Measurements from ENCODE around the gene KRT40.

KRT40 gene

DNA sequence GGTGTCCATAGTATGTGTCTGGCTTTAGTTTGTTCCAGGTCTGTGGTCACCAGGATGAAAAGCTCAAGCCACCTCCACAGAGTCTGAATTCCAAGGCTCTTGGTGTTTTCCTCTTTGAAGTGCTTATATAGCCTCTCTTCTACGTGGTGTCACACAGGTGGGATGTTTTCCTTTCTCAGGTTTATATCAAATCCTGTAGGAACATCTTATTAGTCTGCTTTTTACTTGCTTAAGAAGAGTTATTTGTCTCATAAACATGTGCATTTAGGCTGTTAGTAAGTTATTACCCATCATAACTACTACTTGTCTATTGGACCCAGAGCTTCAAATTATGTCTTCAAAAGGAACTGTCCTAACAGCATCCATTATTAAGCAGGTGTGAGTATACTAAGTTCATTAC, 17.3 kb downstream of the KRT40 start, which contains the start of gene KRT39:
Gene KRT39 (minus strand): TSS at position 101 of the 400 bp plus-strand sequence. CDS start 92 bp downstream, at position 9.
- H3K4me2 ChIP-seq (ENCODE audit: low read length), result no peak within 1 kb of the TSS
- no peak within 1 kb of the TSS for H4K5ac ChIP-seq (ENCODE audit: low read length)
- H3K18ac ChIP-seq (ENCODE audit: low read length), result no peak within 1 kb of the TSS
- H3K27ac ChIP-seq (ENCODE audit: low read depth, low read length), result no peak within 1 kb of the TSS
- H3K9ac ChIP-seq (ENCODE audit: low read length), result no peak within 1 kb of the TSS
- WGBS (ENCODE audit: extremely low coverage, insufficient coverage, low lambda C conversion rate), result no CpG with 5 or more reads among the region's 1 CpG
- no peaks in the 10 kb centered on the region for H3K79me2 ChIP-seq (ENCODE audit: control insufficient read depth, insufficient read depth, low read length)
- no peak within 1 kb of the TSS for H2BK120ac ChIP-seq (ENCODE audit: low read depth, low read length)
- no peak within 1 kb of the TSS for H3K4me3 ChIP-seq (ENCODE audit: low read length)
- no peaks in the 10 kb centered on the region for H3K36me3 ChIP-seq (ENCODE audit: control insufficient read depth, insufficient read depth, low read length)
- no peak within 1 kb of the TSS for H2BK5ac ChIP-seq (ENCODE audit: low read length)
- H3K56ac ChIP-seq (ENCODE audit: low read length), result no peak within 1 kb of the TSS
- no peak within 1 kb of the TSS for H3K4ac ChIP-seq (ENCODE audit: low read depth, low read length)
- no peak for DNase-seq
- no peaks in the 10 kb centered on the region for H3K27me3 ChIP-seq (ENCODE audit: insufficient read depth, low read length, poor library complexity)
- H3K23ac ChIP-seq (ENCODE audit: low read length), result no peak within 1 kb of the TSS
- H2BK15ac ChIP-seq (replicated peaks; ENCODE audit: low read depth), result no peak within 1 kb of the TSS
- H4K8ac ChIP-seq (ENCODE audit: low read depth, low read length), result no peak within 1 kb of the TSS
- H3K4me1 ChIP-seq (ENCODE audit: control insufficient read depth, low read depth, low read length), result no peaks in the 10 kb centered on the region
- H2AK5ac ChIP-seq (ENCODE audit: low read length), result no peak within 1 kb of the TSS
- no peaks in the 10 kb centered on the region for H3K79me1 ChIP-seq (ENCODE audit: low read length)

GRCh38 chr17:40963838-40964237, 20.3 kb downstream of the KRT40 start:
- no peak overlapping the region for H2BK15ac ChIP-seq (replicated peaks; ENCODE audit: low read depth)
- no peak overlapping the region for H3K9ac ChIP-seq (ENCODE audit: low read length)
- peak; percentile 16 for DNase-seq
- H3K79me1 ChIP-seq (ENCODE audit: low read length), result no peaks in the 10 kb centered on the region
- no peaks in the 10 kb centered on the region for H3K27me3 ChIP-seq (ENCODE audit: insufficient read depth, low read length, poor library complexity)
- no peak overlapping the region for H4K5ac ChIP-seq (ENCODE audit: low read length)
- H3K4me3 ChIP-seq (ENCODE audit: low read length), result no peak overlapping the region
- no peak overlapping the region for H3K4ac ChIP-seq (ENCODE audit: low read depth, low read length)
- H3K23ac ChIP-seq (ENCODE audit: low read length), result no peak overlapping the region
- no peak overlapping the region for H2AK5ac ChIP-seq (ENCODE audit: low read length)
- no peak overlapping the region for H3K18ac ChIP-seq (ENCODE audit: low read length)
- H3K36me3 ChIP-seq (ENCODE audit: control insufficient read depth, insufficient read depth, low read length), result no peaks in the 10 kb centered on the region
- no peak overlapping the region for H4K8ac ChIP-seq (ENCODE audit: low read depth, low read length)
- H3K79me2 ChIP-seq (ENCODE audit: control insufficient read depth, insufficient read depth, low read length), result no peaks in the 10 kb centered on the region
- no CpG with 5 or more reads among the region's 1 CpG for WGBS (ENCODE audit: extremely low coverage, insufficient coverage, low lambda C conversion rate)
- H3K56ac ChIP-seq (ENCODE audit: low read length), result no peak overlapping the region
- H2BK5ac ChIP-seq (ENCODE audit: low read length), result no peak overlapping the region
- no peaks in the 10 kb centered on the region for H3K4me1 ChIP-seq (ENCODE audit: control insufficient read depth, low read depth, low read length)
- no peak overlapping the region for H3K27ac ChIP-seq (ENCODE audit: low read depth, low read length)
- H2BK120ac ChIP-seq (ENCODE audit: low read depth, low read length), result no peak overlapping the region
- no peak overlapping the region for H3K4me2 ChIP-seq (ENCODE audit: low read length)

DNA sequence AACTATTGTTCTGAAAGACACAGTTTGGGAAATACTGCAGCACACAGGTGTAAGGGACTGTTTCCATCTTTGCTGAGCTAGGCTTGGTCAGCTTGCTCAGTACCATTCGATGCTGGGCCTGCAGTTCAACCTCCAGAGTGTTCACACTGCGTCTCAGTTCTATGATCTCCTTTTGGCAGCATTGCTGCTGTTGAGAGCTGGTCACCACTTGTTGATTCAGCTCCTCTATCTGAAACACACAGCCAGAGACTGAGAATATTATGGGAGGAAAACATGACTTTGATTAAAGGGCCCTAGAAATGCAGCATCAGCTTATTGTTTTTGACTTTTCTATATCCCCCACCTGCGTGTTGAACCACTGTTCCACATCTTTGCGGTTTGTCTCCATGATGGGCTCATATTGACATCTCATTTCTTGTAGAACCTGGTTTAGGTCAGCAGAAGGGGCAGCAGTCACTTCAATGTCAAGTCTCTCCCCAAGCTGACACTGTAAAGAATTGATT, 22.0 kb downstream of the KRT40 start:
- DNase-seq, result no peak
- no peak overlapping the region for H3K27ac ChIP-seq (ENCODE audit: low read depth, low read length)
- no CpG with 5 or more reads among the region's 4 CpGs for WGBS (ENCODE audit: extremely low coverage, insufficient coverage, low lambda C conversion rate)
- H3K4me2 ChIP-seq (ENCODE audit: low read length), result no peak overlapping the region
- H3K9ac ChIP-seq (ENCODE audit: low read length), result no peak overlapping the region
- H2BK5ac ChIP-seq (ENCODE audit: low read length), result no peak overlapping the region
- H3K36me3 ChIP-seq (ENCODE audit: control insufficient read depth, insufficient read depth, low read length), result no peaks in the 10 kb centered on the region
- H3K4me3 ChIP-seq (ENCODE audit: low read length), result no peak overlapping the region
- no peak overlapping the region for H2BK120ac ChIP-seq (ENCODE audit: low read depth, low read length)
- no peak overlapping the region for H4K5ac ChIP-seq (ENCODE audit: low read length)
- H3K4ac ChIP-seq (ENCODE audit: low read depth, low read length), result no peak overlapping the region
- no peaks in the 10 kb centered on the region for H3K79me2 ChIP-seq (ENCODE audit: control insufficient read depth, insufficient read depth, low read length)
- H3K18ac ChIP-seq (ENCODE audit: low read length), result no peak overlapping the region
- no peaks in the 10 kb centered on the region for H3K4me1 ChIP-seq (ENCODE audit: control insufficient read depth, low read depth, low read length)
- H3K23ac ChIP-seq (ENCODE audit: low read length), result no peak overlapping the region
- H3K27me3 ChIP-seq (ENCODE audit: insufficient read depth, low read length, poor library complexity), result no peaks in the 10 kb centered on the region
- no peak overlapping the region for H2BK15ac ChIP-seq (replicated peaks; ENCODE audit: low read depth)
- H2AK5ac ChIP-seq (ENCODE audit: low read length), result no peak overlapping the region
- no peak overlapping the region for H3K56ac ChIP-seq (ENCODE audit: low read length)
- no peak overlapping the region for H4K8ac ChIP-seq (ENCODE audit: low read depth, low read length)
- H3K79me1 ChIP-seq (ENCODE audit: low read length), result no peaks in the 10 kb centered on the region

GRCh38 chr17:40961591-40961990, 22.5 kb downstream of the KRT40 start:
- WGBS (ENCODE audit: extremely low coverage, insufficient coverage, low lambda C conversion rate), result no CpG with 5 or more reads among the region's 1 CpG
- no peak overlapping the region for H2BK120ac ChIP-seq (ENCODE audit: low read depth, low read length)

GRCh38 chr17:40960144-40960543, 24.0 kb downstream of the KRT40 start:
- Histone ChIP-seq H2AK5ac (ENCODE audit: low read length) (no peak overlapping the region), H2BK5ac (ENCODE audit: low read length) (no peak overlapping the region), H3K4me3 (ENCODE audit: low read length) (no peak overlapping the region), H3K4ac (ENCODE audit: low read depth, low read length) (no peak overlapping the region), H3K4me1 (ENCODE audit: control insufficient read depth, low read depth, low read length) (no peaks in the 10 kb centered on the region), H3K9ac (ENCODE audit: low read length) (no peak overlapping the region), H3K27me3 (ENCODE audit: insufficient read depth, low read length, poor library complexity) (no peaks in the 10 kb centered on the region), H3K23ac (ENCODE audit: low read length) (no peak overlapping the region), H2BK120ac (ENCODE audit: low read depth, low read length) (no peak overlapping the region), H3K79me1 (ENCODE audit: low read length) (no peaks in the 10 kb centered on the region), H3K79me2 (ENCODE audit: control insufficient read depth, insufficient read depth, low read length) (no peaks in the 10 kb centered on the region), H4K5ac (ENCODE audit: low read length) (no peak overlapping the region), H3K27ac (ENCODE audit: low read depth, low read length) (no peak overlapping the region), H3K56ac (ENCODE audit: low read length) (no peak overlapping the region), H3K18ac (ENCODE audit: low read length) (no peak overlapping the region), H4K8ac (ENCODE audit: low read depth, low read length) (no peak overlapping the region), H3K36me3 (ENCODE audit: control insufficient read depth, insufficient read depth, low read length) (no peaks in the 10 kb centered on the region), H2BK15ac (replicated peaks; ENCODE audit: low read depth) (no peak overlapping the region), H3K4me2 (ENCODE audit: low read length) (no peak overlapping the region)
- no peak for DNase-seq
- whole genome bisulfite sequencing (ENCODE audit: extremely low coverage, insufficient coverage, low lambda C conversion rate), result no CpG with 5 or more reads among the region's 10 CpGs

More at GRCh38 chr17:40961591-40961990, 22.5 kb downstream of the KRT40 start:
- Histone ChIP-seq H2BK15ac (replicated peaks; ENCODE audit: low read depth) (no peak overlapping the region), H2AK5ac (ENCODE audit: low read length) (no peak overlapping the region), H3K4me2 (ENCODE audit: low read length) (no peak overlapping the region), H3K79me2 (ENCODE audit: control insufficient read depth, insufficient read depth, low read length) (no peaks in the 10 kb centered on the region), H3K4me3 (ENCODE audit: low read length) (no peak overlapping the region), H3K23ac (ENCODE audit: low read length) (no peak overlapping the region), H3K56ac (ENCODE audit: low read length) (no peak overlapping the region), H3K27me3 (ENCODE audit: insufficient read depth, low read length, poor library complexity) (no peaks in the 10 kb centered on the region), H3K27ac (ENCODE audit: low read depth, low read length) (no peak overlapping the region), H4K8ac (ENCODE audit: low read depth, low read length) (no peak overlapping the region), H3K18ac (ENCODE audit: low read length) (no peak overlapping the region), H3K9ac (ENCODE audit: low read length) (no peak overlapping the region), H4K5ac (ENCODE audit: low read length) (no peak overlapping the region), H3K4me1 (ENCODE audit: control insufficient read depth, low read depth, low read length) (no peaks in the 10 kb centered on the region), H2BK5ac (ENCODE audit: low read length) (no peak overlapping the region), H3K79me1 (ENCODE audit: low read length) (no peaks in the 10 kb centered on the region), H3K4ac (ENCODE audit: low read depth, low read length) (no peak overlapping the region), H3K36me3 (ENCODE audit: control insufficient read depth, insufficient read depth, low read length) (no peaks in the 10 kb centered on the region)
- DNase-seq, result no peak

Data from mesendoderm (in vitro differentiated cells).